ENCODE measurements around the gene THSD8.

The THSD8 gene

GRCh38 chr19:12779162-12779993 lies 22.5 kb upstream of the THSD8 start:
- DNase-seq = peak in 20 of 51 donors; percentile 6 to 71 (median 28)

- peak in 2 of 51 donors; percentile 63 to 75 for DNase-seq
These were observed 19.8 kb upstream of the THSD8 start for GRCh38 chr19:12782174-12782423.

DNA sequence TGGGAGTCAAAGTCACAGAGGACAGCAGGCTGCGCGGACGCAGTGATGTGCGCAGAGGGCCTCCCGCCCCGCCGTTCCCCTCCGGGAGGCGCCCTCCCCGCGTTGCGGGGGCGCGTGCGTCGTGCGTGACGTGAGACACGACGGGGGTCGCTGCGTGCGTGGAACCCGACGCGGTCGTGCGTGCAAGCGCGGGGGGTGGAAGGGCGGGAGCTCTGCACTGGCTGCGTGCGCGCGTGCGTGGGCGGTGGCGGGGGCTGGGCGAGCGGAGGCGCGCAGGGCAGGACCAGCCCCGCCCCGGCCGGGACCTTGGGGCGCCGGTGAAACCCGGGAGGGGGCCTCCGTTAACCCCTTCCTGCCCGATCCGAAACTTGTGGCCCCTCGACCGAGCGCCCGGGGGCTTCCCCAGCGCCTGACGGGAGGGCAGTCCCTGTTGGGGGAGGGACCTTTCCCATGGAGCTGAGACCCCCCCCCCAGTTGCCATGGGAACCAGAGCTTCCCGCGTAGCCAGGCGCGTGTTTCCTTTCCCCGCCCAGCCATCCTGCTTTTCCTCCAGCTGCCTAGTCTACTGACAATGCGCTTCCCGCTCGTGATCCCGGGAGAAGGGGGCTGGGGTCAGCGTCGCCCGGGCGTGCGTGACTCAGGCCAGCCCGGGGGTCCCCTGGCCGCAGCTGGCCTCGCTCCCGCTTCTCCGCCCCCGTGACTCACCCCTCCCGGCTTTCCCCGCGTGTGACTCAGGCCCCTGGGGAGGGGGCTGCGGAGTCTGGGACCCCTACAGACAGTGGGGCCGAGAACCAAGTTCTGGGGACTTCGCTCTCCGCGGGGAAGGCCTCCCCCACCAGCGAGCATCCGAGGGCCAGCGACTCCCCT lies 19.2 kb upstream of the THSD8 start:
- peak in 48 of 51 donors; percentile 42 to 96 (median 84) for DNase-seq

GRCh38 chr19:12783291-12783848 lies 18.5 kb upstream of the THSD8 start:
- DNase-seq = no peak

DNA sequence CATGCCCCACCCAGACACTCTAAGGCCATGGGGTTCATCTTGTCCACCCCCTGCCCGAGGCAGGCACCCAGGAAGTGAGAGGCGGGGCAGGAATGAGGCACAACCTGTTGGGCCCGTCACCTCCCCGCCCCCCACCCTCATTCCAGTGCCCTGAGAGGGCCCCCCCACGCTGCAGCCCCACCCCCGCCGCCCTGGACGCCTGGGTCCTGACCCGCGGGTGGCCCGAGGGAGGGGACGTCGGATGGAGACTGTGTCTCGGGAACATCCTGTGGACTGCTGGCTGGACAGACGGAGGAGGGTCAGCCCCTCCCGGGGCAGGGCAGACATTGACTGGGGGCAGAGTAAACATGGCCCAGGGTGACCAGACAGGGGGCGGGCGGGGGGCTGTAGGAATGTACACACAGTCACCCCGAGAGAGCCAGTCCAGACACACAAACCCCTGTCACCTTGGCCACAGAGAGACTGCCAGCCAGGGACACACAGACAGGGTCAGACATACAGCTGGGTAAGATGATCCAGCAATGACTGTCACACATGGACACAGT lies 17.9 kb upstream of the THSD8 start:
- peak in 13 of 51 donors; percentile 6 to 33 (median 17) for DNase-seq

GRCh38 chr19:12784394-12784870 lies 17.4 kb upstream of the THSD8 start:
- peak in 2 of 51 donors; percentile 18 to 22 for DNase-seq

- DNase-seq = peak in 3 of 51 donors; percentile 3 to 18 (median 3)
These were observed 16.9 kb upstream of the THSD8 start for GRCh38 chr19:12784871-12785430.

GRCh38 chr19:12785431-12786031 lies 16.3 kb upstream of the THSD8 start:
- DNase-seq = peak in 10 of 51 donors; percentile 9 to 34 (median 22)

DNA sequence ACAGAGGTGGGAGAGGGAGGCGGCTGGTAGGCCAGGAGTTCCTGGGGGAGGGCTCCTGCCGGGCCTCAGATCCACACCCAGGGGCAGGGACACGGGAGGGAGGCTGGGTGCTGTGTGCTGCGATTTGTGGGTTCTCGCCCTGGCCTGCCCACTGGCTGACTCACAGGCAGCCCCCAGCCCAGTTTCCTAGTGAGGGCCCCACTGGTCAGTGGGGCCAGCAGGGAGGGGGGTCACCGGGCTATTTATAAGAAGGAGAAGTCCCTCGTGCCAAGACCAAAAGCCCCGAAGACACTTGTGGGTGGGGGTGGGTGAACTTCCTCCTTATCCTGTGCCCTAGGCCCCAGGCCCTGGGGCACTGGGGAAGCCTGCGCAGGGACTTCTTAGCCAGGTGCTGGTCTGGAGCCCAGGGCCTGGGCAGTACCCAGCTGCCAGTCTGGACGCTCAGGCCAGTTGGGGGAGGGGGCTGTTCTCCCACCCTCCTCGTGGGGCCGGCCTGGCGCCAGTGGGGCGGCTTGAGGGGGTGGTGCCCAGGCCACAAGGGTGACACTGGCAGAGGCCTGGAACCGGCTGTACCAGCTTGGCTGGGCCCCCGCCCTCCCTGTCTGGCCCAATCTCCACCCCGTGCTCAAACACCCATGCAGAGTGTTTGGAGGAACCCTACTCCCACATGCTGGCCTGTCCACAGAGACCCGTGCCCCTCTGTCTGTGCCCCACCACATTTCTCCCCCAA lies 15.6 kb upstream of the THSD8 start:
- DNase-seq = peak in 41 of 51 donors; percentile 14 to 74 (median 62)

GRCh38 chr19:12786952-12787351 lies 14.9 kb upstream of the THSD8 start:
- DNase-seq = no peak

DNA sequence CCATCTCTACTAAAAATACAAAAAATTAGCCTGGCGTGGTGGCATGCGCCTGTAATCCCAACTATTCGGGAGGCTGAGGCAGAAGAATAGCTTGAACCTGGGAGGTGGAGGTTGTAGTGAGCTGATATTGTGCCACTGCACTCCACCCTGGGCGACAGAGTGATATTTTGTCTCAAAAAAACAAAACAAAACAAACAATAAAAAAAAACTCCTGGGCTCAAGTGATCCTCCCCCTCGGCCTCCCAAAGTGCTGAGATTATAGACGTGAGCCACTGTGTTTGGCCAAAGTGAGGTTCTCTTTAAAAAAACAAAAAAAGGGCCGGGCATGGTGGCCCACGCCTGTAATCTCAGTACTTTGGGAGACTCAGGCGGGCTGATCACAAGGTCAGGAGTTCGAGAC lies 14.4 kb upstream of the THSD8 start:
- DNase-seq = no peak

- DNase-seq = no peak
These were observed 13.7 kb upstream of the THSD8 start for GRCh38 chr19:12788042-12788681.

DNA sequence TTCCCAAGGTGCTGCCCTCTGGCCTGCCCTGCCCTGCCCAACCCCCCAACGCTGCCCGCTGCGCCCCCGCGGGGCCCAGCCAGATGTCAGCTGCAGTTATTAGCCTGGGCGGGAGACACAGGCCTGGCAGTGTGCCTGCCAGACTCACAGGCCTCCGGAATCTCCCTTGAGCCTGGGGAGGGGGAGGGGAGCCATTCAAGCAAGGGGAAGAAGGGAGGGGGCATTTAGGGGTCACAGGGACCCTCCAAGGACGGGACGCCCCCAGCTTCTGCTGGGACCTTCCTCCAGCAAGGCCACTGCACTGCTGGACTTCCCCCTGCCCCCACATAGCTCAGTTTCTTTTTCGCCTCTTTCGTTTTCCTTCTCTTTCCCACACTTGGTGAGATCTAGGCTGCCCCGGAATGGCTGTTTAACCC lies 13.2 kb upstream of the THSD8 start:
- peak in 41 of 51 donors; percentile 14 to 78 (median 49) for DNase-seq

DNA sequence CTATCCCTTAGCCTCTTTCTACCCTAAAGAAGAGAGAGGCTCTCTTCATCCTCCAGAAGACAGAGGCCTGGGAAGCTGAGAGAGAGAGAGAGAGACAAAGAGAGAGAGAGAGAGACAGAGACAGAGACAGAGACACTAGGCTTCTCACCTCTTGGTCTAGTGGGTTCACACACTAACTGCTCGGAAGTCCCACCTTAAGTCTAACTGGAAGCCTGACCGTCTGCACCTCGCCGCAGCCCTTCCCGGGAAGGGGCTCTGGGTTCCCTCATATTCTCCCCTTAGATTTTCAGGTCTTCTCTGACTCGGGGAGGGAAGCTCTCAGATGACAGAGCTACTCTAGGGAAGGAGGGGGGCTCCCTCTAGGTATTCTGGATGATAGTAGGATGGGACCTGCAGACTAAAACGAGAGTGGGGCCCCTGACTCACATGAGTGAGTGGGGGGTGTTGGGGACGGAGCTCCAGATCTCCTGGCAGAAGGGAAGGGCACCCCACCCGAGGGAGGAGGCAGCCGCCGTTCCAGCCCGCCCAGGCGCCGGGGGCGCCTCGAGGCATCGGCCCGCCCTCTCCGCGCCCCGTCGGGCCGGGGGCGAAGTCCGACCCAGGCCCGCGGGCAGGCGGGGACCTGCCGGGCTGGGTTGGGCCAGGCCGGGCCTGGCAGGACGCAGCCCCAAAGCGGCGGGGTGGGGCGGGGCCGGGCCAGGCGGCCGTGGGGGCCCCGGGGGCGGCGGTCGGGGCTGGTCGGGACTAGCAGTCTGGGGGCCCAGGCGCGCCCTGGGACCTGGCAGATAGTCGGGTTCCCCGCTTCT lies 12.6 kb upstream of the THSD8 start:
- DNase-seq = peak in 5 of 51 donors; percentile 38 to 70 (median 44)

DNA sequence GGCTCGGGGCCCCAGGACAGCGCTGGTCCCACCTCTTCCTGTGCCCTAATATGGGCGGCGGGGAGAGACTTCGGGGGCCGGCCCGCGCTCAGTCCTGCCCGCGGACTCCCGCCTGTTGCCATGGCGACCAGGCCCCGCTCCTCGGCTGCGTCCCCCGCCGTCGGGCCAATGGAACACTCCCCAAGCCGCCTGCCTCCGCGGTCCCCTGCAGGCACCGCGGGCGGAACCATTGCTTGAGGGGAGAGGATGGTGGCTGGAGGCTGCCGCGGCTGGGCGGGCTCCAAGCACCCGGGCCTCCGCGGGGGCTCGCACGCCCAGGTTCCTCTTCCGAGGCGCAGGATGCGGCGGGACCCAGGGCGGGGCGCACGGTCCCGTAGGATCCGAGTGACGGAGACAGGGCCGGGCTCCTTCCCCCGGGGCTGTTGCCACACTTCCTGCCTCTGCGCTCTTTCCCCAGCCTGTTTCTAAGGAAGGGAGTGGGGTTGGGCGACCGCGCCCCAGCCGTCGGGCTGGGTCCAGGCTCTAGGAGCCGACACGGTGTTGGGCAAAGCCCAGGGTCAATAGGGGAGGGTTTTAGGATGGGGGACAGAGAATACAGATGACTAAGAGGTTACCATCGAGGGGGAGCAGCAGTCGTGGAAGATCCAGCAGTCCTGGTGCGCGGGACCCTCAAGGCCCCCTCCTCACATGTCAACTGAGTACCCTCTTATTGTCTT lies 11.8 kb upstream of the THSD8 start:
- DNase-seq = peak in 49 of 51 donors; percentile 25 to 97 (median 92)

GRCh38 chr19:12790628-12791344 lies 11.1 kb upstream of the THSD8 start:
- peak in 6 of 51 donors; percentile 7 to 66 (median 36) for DNase-seq

- peak; percentile 75 to 99 (median 97) for DNase-seq
These were observed 10.4 kb upstream of the THSD8 start, which contains the start of gene JUNB for GRCh38 chr19:12791345-12792050. JUNB (plus strand) TSS chr19:12791486; CDS start chr19:12791772, 286 bp downstream.
